ENCODE measurements around the gene FAM227A. TPM values are rescaled to one million over a fixed set of nuclear protein-coding genes. Genes with fewer than 3 reads are reported as not detected.
A peak's percentile ranks its signal among the peaks of the same experiment; 100 is the strongest.

FAM227A gene
- total RNA-seq, 2 donors from 2014 or later, result 0.37 to 1.2 TPM

GRCh38 chr22:38531251-38531938 is 124.8 kb downstream of the FAM227A start:
- Mint-ChIP-seq H3K36me3 (peaks cover 0 to 14% of the 10 kb centered on the region in 2 donors), H3K9me3 (no peaks in the 10 kb centered on the region), H3K27ac (peak overlapping the region; percentile 88 to 92)
- ATAC-seq, result peak; percentile 43 to 65
- no peak for DNase-seq (ENCODE audit: low spot score in 2 of 2)

Other genes with a start within 250 kb of the FAM227A start
- not detected for gene KCNJ4, start 201.2 kb downstream of the FAM227A start, total RNA-seq
- under 1 TPM; 0.59 to 0.89 TPM for gene KDELR3, start 188.3 kb downstream of the FAM227A start, total RNA-seq
- gene DDX17, start 150.1 kb downstream of the FAM227A start, total RNA-seq, result 100 to 1,000 TPM; 382 to 415 TPM
- gene DMC1, start 86.2 kb downstream of the FAM227A start, total RNA-seq, result 10 to 100 TPM; 10.8 to 21.1 TPM
- gene CBY1, start 246 bp upstream of the FAM227A start, total RNA-seq, result 10 to 100 TPM in 1 of 2 donors, 1 to 10 TPM in 1; 5.7 to 19.0 TPM
- 100 to 1,000 TPM; 116 to 120 TPM for gene TOMM22, start 25.6 kb upstream of the FAM227A start, total RNA-seq
- gene JOSD1, start 44.6 kb upstream of the FAM227A start, total RNA-seq, result 10 to 100 TPM; 70.0 to 79.0 TPM
- gene GTPBP1, start 49.6 kb upstream of the FAM227A start, total RNA-seq, result 100 to 1,000 TPM; 109 to 142 TPM
- gene SUN2, start 99.6 kb upstream of the FAM227A start, total RNA-seq, result 100 to 1,000 TPM; 142 to 241 TPM
- gene DNAL4, start 137.8 kb upstream of the FAM227A start, total RNA-seq, result 1 to 10 TPM; 5.2 to 7.8 TPM
- gene NPTXR, start 187.6 kb upstream of the FAM227A start, total RNA-seq, result 1 to 10 TPM in 1 of 2 donors, under 1 TPM in 1; 0.75 to 1.1 TPM
- gene CBX6, start 215.8 kb upstream of the FAM227A start, total RNA-seq, result 10 to 100 TPM; 46.9 to 92.6 TPM